Upper lobe of right lung (tissue), 1 donor: ENCODE results near the gene AP4B1. TPM values are rescaled to one million over a fixed set of nuclear protein-coding genes. Genes with fewer than 3 reads are reported as not detected.

Experiments
- ATAC-seq: fragments of 200-7000 bp; cut with Tn5 transposase; one replicate; pipeline ENCODE4 v1.9.1; 2020; ENCODE audit warnings: mild to moderate bottlenecking, moderate library complexity
- DNase-seq: peaks from one replicate; pipeline ENCODE4 v3.0.0-alpha.2; 2020
- H3K27ac ChIP-seq: fragments of 200-600 bp; one replicate; pipeline ENCODE4 v1.8.0; 2022
- H3K27me3 ChIP-seq: fragments of 200-600 bp; one replicate; pipeline ENCODE4 v1.8.0; 2022; ENCODE audit warnings: mild to moderate bottlenecking
- H3K36me3 ChIP-seq: fragments of 200-600 bp; one replicate; pipeline ENCODE4 v1.8.0; 2022
- H3K4me1 ChIP-seq: fragments of 200-600 bp; one replicate; pipeline ENCODE4 v1.8.0; 2022
- H3K4me3 ChIP-seq: fragments of 200-600 bp; one replicate; pipeline ENCODE4 v1.8.0; 2022; ENCODE audit warnings: mild to moderate bottlenecking
- H3K9me3 ChIP-seq: fragments of 200-600 bp; one replicate; pipeline ENCODE4 v1.8.0; 2022
- CTCF ChIP-seq: fragments of 200-600 bp; IDR thresholded peaks from one replicate; pipeline ENCODE4 v1.8.0; 2022; ENCODE audit warnings: antibody characterized with exemption
- intact Hi-C: fragments of 100-400 bp; cut with DNase I; formaldehyde crosslinking; loops from one replicate; pipeline ENCODE4 v1.11.0; 2022
- total RNA-seq: library from RNA; stranded (reverse); fragmentation: NEBNext Ultra II Directional; extraction: Animal tissue kit (Norgen Biotek cat#: 25700); gene quantifications from one replicate; pipeline ENCODE4 v1.2.1, GENCODE V29; 2021
- donor health status: DM: no; HTN: yes; CAD: no; lungs with severe emphysema.

Gene AP4B1
- total RNA-seq, 1 donor from 2014 or later, result 16.1 TPM

- H3K27ac ChIP-seq, result no peak overlapping the region
- no peak overlapping the region for H3K4me3 ChIP-seq
Measured at GRCh38 chr1:113859478-113860175, 45.0 kb downstream of the AP4B1 start.

DNA sequence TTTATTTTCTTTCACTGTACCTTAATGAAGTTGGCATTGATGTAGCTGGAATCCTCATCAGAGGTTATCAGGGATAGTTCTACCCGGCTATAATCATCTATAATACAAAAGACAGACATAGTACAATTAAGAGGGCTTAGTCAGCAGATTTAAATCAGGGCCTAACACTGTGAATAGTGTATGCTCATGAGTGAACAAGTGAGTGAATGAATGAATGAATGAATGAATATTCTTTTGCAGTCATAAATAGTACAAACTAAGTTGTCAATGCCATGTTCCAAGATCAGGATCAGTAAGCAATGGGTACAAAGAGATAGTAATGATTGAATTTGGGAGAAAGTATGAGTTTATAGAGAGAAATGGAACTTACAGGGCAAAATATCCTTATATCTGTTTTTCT lies 45.6 kb downstream of the AP4B1 start:
- Histone ChIP-seq H3K9me3 (no peaks in the 10 kb centered on the region), H3K4me3 (no peak overlapping the region), H3K4me1 (peaks cover 28% of the 10 kb centered on the region), H3K36me3 (no peaks in the 10 kb centered on the region), H3K27me3 (no peaks in the 10 kb centered on the region), H3K27ac (no peak overlapping the region)
- intact Hi-C loops, result no loop called here
- DNase-seq (no peak), ATAC-seq (no peak)
- TF ChIP-seq CTCF, result no peak

More at GRCh38 chr1:113859478-113860175, 45.0 kb downstream of the AP4B1 start:
- Histone ChIP-seq H3K9me3 (no peaks in the 10 kb centered on the region), H3K27me3 (no peaks in the 10 kb centered on the region), H3K4me1 (peaks cover 28% of the 10 kb centered on the region), H3K36me3 (no peaks in the 10 kb centered on the region)
- intact Hi-C loops, result no loop called here
- DNase-seq (no peak), ATAC-seq (peak; percentile 61)
- TF ChIP-seq CTCF, result no peak

DNA sequence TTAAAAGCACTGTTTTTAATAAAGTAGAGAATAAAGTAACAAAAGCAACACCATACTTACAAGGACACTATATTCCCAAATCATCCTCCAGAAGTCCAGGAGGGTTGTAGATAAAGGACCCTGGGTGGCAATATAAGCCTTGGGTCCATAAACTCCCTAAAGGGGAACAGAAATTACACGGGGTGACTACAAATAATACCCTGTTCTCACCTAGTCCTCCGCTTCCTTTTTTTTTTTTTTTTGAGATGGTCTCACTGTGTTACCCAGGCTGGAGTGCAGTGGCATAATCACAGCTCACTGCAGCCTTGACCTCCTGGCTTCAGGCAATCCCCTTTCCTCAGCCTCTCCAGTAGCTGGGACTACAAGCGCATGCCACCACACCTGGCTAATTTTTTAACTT lies 46.2 kb downstream of the AP4B1 start:
- H3K27ac ChIP-seq, result no peak overlapping the region
- H3K4me1 ChIP-seq, result peaks cover 28% of the 10 kb centered on the region
- H3K36me3 ChIP-seq, result no peaks in the 10 kb centered on the region
- TF ChIP-seq CTCF, result no peak
- ATAC-seq (no peak), DNase-seq (no peak)
- intact Hi-C loops, result no loop called here
- H3K27me3 ChIP-seq, result no peaks in the 10 kb centered on the region
- no peaks in the 10 kb centered on the region for H3K9me3 ChIP-seq
- no peak overlapping the region for H3K4me3 ChIP-seq

DNA sequence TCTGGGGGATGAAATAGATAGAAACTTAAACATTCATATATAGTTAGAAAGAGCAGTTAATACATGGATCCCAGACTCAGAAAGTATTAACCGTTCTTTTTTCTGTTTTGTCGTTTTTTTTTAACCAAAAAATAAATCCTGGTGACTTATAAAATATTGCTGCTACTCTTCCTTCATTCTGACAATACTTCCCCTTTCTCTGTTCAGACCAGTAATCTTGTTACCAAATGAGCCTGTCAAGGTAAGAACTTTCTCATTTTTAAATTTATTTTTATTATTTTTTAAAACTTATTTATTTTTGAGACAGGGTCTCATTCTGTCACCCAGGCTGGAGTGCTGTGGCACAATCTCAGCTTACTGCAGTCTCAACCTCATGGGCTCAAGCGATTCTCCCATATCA lies 46.8 kb downstream of the AP4B1 start:
- ATAC-seq (no peak), DNase-seq (no peak)
- Histone ChIP-seq H3K36me3 (no peaks in the 10 kb centered on the region), H3K27ac (no peak overlapping the region), H3K4me1 (peaks cover 28% of the 10 kb centered on the region), H3K27me3 (no peaks in the 10 kb centered on the region), H3K4me3 (no peak overlapping the region), H3K9me3 (no peaks in the 10 kb centered on the region)
- no peak for TF ChIP-seq CTCF
- intact Hi-C loops, result no loop called here

DNA sequence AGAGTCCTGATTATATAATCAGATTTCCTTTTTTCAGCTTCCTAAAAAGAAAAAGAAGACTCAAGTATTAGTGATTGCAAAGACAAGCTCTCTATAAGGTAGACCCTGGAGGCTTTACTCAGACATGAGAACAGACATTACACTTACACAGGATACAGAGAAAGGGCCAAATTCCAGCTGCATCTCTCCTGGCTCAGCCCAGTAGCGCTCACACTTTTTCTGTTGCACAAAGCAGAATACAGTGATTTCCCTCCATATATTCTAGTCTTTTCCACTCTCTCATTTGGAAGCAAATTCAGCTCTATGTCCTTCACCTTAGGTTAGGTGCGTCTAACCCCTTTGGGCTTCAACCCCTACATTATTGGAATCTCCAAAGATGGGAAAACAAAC lies 48.2 kb downstream of the AP4B1 start:
- no peak for TF ChIP-seq CTCF
- intact Hi-C loops, result no loop called here
- H3K4me3 ChIP-seq, result no peak overlapping the region
- no peaks in the 10 kb centered on the region for H3K36me3 ChIP-seq
- H3K27me3 ChIP-seq, result no peaks in the 10 kb centered on the region
- H3K27ac ChIP-seq, result no peak overlapping the region
- DNase-seq (no peak), ATAC-seq (no peak)
- H3K4me1 ChIP-seq, result peaks cover 28% of the 10 kb centered on the region
- no peaks in the 10 kb centered on the region for H3K9me3 ChIP-seq
